ENCODE results near the gene HOXB6.

The HOXB6 gene

GRCh38 chr17:48609033-48609432 is 4.2 kb upstream of the HOXB6 start:
- DNase-seq, result no peak

DNA sequence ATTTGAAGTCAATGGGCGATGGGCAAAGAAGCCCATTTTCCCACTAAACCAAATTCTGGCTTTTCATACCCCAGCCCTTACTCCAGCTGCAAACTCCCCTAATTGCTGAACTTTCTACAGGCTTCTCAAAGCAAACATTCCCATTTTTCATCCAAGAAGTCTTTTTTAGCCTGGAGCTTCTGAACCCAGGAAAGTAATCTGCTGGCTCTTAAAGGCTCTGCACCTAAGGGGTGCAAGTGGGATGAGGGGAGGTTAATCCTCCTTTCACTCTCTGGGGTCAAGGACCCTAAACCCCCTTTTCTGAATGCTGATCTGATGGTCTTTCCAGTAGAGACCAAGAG is 3.7 kb upstream of the HOXB6 start:
- DNase-seq, result no peak

GRCh38 chr17:48606892-48607614 is 2.3 kb upstream of the HOXB6 start:
- DNase-seq, result no peak

DNA sequence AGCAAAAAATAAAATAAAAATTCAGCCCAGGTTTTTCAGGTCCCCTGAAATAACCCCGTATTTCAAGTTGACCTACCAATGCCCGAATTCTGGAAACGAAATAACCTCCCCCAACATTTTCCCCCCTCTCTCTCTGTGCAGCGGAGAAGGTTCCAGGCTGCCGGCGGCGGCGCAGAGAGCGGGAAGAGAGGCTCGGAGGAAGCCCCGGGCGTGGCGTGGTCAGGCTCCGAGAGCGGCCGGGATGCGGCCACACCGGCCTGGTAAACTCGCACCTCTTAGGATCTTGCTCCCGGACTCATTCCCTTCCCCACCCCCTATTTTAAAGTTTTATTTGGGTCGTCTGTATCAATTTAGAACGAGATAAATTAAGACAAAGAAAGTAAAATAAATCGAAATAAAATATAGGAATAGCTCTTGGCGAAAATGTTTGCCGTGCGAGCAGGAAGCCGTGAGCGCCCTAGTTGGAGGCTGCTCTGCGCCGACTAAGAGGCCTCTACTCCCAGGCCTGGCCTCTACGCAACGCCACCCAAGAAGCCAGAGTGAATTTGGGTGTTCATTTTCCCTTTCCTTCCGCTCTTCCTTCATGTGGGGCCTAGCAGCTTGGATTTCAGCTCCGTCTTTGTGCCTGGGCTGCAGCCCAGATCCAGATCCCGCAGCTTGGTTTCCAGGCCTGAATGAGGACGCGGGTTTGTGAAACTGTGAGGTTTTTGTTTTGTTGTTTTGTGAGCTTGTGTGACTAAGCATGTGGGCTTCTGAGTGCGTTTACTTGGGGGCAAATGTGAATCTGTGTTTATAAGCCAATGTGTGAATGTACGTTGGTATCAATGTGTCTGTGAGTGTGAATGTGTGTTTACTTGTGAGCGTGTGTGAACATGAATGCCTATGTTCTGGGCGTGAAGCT is 1.5 kb upstream of the HOXB6 start:
- no peak for DNase-seq

GRCh38 chr17:48605409-48605919 is 678 bp upstream of the HOXB6 start:
- DNase-seq, result no peak

DNA sequence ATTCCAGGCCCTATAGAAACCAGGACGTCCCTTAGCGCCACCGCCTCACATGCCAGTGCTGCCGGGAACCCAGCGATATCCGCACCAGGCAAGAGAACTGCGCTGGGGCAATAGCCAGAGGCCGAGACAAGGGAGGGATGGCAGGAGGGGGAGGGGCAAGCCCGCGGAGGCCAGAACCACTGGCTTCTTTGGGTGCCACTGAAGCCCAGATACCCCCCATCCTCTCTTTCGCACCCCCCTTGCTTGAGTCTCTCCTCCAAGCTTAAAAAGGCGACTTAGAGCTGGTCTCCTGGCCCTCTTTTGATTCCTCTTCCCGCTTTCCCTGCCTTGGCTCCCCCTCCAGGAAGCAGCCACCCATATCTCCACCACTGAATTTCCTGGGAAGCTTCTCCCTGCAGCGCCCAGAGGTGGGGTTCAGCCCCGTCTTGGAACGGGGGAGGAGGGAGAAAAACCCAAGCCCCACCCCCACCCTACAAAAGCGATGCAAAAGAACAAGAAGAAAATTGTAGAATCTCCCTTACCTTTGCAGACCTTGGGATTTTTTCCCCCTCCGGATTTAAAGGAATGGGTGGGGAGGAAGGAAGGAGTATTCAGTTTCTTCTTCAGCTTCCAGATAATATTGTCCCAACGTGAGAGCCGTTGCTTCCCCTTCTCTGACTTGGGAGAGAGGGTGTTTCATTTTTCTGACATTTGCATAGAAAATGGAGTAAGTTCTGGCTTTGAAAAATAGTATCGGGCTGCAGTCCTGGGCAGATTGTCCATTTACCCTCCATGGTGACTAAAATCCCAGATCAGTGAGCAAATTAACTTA is 622 bp downstream of the HOXB6 start:
- DNase-seq, result no peak

- DNase-seq, result no peak
Observed at GRCh38 chr17:48601539-48602425, 3.0 kb downstream of the HOXB6 start.

GRCh38 chr17:48601207-48601538 is 3.6 kb downstream of the HOXB6 start:
- DNase-seq, result no peak

GRCh38 chr17:48600244-48601098 is 4.3 kb downstream of the HOXB6 start:
- no peak for DNase-seq

- no peak for DNase-seq
Observed at GRCh38 chr17:48599354-48599753, 5.4 kb downstream of the HOXB6 start.

DNA sequence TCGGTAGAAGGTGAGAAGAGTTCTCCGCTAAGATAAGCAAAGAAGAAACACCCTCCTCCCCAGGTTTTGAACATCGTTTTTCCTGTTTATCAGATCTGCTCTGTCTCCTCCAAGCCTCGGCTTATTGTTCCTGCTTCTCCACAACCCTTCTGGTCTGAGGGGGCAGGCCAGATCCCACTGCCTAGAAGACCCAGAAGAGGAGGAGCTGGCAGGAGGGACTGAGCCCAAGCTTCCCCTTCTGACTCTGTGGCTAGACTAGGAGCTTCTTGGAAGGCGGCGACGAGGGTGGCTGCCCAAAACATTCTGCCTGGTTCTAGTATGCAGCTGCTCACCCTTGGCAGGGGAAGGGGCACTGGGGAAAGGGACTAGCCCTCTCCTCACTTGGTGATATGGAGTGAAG is 6.0 kb downstream of the HOXB6 start:
- no peak for DNase-seq

GRCh38 chr17:48597778-48598631 is 6.8 kb downstream of the HOXB6 start:
- peak; percentile 53 for DNase-seq

- no peak for DNase-seq
Observed at GRCh38 chr17:48597528-48597777, 7.3 kb downstream of the HOXB6 start.

GRCh38 chr17:48596735-48597527 is 7.9 kb downstream of the HOXB6 start:
- DNase-seq, result no peak

GRCh38 chr17:48596000-48596734 is 8.6 kb downstream of the HOXB6 start:
- no peak for DNase-seq

DNA sequence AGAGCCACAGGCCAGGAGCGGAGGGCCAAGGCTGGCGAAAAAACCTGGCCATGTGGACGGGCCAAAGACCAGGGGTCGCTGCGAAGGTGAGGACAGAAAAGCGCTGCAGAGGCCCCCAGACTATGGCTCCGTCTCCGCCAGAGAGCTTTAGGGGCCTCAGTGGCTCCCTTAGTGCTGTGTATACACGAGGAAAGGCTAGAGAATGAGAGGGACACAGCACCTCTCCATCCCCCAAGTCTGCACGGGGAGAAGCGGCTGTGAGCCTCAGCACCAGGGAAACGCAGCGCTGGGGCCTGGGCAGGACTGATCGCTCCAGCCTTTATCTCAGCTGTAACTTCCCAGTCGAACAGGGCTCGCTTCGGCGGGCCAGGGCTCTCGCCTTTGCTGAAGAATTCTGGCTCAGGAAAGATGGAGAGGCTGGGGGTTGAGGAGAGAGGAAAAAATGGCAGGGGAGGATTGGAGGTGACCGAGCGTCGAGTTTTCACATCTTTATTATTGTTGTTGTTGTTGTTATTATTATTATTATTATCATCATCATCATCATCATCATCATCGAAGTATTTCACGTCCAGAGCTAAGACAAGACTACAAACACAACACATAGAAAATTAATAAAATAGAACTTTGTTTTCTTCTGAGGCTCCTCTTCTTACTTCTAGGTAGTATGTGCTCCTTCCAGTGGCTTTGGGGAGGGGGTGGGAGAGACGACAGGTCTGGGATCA is 9.3 kb downstream of the HOXB6 start:
- no peak for DNase-seq

DNA sequence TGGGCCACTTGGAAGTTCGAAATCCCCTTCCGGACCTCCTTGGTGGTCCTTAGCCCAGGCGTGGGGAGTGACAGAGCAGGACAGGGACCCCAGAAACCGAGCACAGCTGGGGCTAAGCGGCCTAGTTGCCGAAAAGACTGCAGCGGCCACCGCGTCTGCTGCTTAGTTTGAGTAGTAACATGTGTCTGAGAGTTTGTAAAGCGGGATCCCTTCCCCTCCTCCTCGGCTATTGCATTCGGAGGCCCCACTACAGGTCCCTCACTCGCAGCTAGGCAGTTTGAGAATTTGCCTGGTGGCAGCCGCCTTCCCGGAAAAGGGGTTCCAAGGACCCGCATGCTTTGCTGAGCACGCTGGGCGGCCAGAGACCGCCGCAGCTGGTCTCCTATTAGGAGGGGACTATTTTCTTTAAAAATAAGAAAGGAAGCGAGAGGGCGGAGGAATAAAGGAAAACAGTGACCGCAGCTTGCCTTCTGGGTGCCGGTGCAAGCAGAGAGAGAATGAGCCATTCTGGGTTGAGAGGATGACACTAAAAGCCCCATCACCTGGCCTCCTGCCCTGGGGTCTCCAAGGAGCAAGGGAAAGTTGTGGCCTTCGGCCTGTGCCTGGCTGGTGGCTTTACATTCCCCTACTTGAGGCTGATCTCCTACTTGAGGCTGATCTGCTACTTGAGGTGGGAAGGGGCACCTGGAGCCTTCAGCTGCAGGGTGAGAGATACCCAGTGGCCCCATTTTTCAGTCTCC is 10.1 kb downstream of the HOXB6 start:
- DNase-seq, result no peak

Measured in CD4-positive, alpha-beta T cell treated with Interleukin-17A for 1 hour (primary cell).